ENCODE data around the gene MYBBP1A.
A peak's percentile ranks its signal among the peaks of the same experiment; 100 is the strongest.

MYBBP1A gene

DNA sequence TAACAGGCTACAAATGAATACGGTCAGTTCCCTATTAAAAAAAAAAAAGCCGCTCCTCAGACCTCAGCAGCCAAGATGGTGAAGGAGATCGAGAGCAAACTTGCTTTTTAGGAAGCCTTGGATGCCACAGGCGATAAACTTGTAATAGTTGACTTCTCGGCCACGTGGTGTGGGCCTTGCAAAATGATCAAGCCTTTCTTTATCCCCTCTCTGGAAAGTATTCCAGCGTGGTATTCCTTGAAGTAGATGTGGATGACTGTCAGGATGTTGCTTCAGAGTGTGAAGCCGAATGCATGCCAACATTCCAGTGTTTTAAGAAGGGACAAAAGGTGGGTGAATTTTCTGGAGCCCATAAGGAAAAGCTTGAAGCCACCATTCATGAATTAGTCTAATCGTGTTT, 16.9 kb upstream of the MYBBP1A start:
- DNase-seq (ENCODE audit: low spot score) = no peak

GRCh38 chr17:4569591-4569990, 14.4 kb upstream of the MYBBP1A start:
- no peak for DNase-seq (ENCODE audit: low spot score)

GRCh38 chr17:4566785-4567184, 11.6 kb upstream of the MYBBP1A start:
- peak; percentile 83 for DNase-seq (ENCODE audit: low spot score)

GRCh38 chr17:4565209-4566141, 10.3 kb upstream of the MYBBP1A start:
- DNase-seq (ENCODE audit: low spot score) = peak; percentile 87

- no peak for DNase-seq (ENCODE audit: low spot score)
These were observed 7.1 kb upstream of the MYBBP1A start for GRCh38 chr17:4562015-4562969.

- DNase-seq (ENCODE audit: low spot score) = no peak
These were observed 5.7 kb upstream of the MYBBP1A start for GRCh38 chr17:4560837-4561256.

GRCh38 chr17:4560421-4560820, 5.2 kb upstream of the MYBBP1A start, which contains the start of gene GGT6:
TSS of gene GGT6 (minus strand) at chr17:4560577. CDS start at chr17:4560521, 56 bp downstream.
- no peak for DNase-seq (ENCODE audit: low spot score)

- no peak for DNase-seq (ENCODE audit: low spot score)
These were observed 4.8 kb upstream of the MYBBP1A start for GRCh38 chr17:4559966-4560365.

DNA sequence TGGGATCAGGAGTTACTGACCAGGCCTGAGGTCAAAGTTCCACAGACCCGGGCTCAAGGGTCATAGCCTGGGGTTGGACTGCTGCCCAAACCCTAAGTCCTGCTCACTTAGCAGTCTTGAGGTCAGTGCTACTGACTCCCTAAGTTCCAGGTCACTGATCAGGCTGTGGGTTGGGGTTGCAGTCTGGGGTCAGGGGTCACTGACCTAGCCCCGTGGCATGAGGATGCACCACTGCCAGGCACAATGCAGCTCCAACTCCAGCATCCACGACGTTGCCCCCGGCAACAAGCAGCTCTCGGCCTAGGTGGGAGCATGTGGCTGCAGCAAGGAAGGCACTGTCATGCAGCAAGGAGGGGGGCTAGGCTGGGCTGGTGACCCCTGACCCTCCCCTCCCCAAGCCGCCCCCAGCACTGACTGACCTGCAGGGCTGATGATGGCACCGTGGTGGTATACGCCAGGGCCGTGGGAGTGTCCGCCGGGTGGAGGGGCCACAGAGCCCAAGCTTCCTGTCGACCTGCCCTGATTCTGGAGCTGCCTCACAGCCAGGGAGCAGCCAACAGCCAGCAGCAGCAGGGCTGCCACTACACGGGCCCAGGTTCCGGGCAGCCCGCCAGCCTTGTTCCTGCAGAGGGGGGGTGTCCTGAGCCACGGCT, 4.1 kb upstream of the MYBBP1A start:
- DNase-seq (ENCODE audit: low spot score) = no peak

DNA sequence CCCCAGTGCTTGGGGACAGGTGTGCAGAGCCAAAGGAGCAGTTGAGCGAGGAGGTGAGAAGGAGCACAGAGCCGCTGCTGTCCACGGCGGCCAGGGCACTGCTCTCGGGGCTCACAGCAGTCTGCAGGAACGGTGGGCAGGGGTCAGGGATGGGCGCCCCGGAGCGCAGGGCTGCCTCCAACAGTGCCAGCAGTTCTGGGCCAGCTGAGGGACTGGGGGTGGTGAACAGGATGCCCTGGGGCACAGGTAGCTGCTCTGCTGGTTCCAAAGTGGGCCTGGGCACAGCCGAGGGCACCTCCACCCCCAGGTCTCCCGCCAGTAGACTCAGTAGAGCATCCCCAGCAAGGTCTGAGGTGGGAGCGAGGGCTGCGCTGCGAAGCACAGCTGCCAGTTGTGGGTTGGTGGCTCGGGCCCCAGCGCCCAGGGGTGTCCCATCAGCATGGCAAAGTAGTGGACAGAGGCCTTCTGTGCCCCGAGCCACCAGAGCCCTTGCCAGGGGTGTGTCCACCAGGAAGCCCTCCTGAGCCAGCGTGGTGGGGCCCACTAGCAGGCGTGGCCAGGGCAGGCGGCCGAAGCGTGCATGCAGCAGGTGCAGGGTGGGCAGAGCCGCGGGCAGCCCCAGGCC, 3.3 kb upstream of the MYBBP1A start:
- DNase-seq (ENCODE audit: low spot score) = no peak

DNA sequence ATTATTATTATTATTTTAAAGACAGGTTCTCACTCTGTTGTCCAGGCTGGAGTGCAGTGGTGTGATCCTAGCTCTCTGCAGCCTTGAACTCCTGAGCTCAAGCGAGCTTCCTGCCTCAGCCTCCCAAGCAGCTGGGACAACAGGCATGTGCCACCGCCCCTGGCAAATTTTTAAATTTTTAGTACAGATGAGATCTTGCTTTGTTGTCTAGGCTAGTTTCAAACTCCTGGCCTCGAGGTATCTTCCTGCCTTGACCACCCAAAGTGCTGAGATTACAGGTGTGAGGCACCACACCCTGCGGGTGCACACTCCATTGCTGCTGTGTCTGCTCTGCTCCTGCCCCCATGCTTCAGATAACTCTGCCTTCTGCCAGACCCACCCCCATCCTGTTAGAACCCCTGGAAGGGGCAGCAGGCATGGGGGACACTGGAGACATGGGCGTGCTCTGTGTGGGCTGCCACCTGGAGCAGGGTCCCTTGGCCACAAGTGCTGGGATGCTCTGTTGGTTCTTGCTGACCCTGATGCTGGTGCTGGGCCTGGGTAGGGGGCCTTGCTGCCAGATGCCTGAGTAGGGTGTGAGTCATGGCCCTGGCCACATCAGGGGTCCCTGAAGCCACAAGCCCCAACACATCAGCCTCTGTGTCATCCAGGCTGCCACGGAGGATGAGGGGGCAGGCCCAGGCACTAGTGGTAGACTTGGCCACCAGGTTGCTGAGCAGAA, 2.6 kb upstream of the MYBBP1A start:
- DNase-seq (ENCODE audit: low spot score) = no peak

DNA sequence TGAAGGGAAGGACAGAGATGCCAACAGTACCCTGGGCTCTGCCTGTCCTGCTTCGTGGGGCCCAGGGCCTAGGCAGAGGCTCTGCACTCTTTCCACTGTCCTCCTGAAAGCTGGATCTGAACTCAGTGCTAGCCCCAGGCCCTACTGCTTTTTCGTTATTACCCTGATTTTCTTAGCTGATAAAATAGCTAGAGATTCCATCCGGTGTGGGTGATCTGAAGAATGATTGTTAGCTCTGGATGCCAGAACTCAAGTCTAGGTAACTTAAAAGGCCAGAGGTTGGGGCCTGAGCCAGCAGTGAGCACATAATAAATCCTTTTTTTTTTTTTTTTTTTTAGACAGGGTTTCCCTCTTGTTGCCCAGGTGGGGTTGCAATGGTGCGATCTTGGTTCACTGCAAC, 1.8 kb upstream of the MYBBP1A start:
- no peak for DNase-seq (ENCODE audit: low spot score)

GRCh38 chr17:4555873-4556759, 932 bp upstream of the MYBBP1A start:
- no peak for DNase-seq (ENCODE audit: low spot score)

DNA sequence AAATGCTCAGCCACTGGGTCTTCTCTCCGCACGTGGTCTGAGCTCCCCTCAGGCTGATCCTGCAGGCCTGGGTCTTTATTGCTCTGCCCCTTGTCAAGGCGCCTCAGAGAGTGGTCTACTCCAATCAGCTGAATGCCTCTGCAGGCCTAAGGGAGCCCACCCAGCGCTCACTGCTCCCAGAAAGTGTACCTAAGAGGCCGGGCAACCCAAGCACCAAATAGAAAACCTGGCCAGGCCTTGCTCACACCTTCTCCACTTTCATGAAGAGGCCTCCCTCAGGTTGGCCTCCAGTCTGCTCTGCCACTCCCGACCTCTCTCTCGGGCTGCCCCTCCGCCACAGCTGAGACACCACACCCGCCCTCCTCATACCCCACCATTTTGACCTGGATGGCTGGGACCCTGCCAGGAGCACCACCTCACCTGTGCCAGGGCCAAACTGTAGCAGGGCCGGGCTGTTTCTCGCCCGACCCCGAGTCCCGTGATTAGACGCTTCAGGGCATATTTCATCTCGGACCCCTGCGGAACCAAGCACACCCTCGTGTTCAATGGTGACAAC, 665 bp downstream of the MYBBP1A start:
- DNase-seq (ENCODE audit: low spot score) = no peak

DNA sequence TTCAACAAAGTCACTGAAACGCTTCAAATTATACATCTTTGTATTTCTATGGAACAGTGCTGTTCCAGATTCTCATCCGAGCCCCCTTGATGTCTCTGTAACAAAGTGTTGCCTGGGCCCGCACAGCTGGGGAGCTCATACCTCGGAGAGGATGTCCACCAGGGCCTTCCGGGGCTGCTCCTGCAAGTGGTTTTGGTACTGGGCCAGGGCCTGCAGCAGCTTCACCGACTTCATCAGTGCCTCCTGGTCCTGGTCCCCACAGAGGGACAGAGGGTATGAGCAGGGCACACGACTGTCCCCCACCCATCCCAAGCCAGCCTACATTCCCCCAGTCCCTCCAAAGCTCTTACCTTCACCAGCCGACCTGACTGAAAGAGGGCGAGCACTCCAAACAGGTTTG, 1.5 kb downstream of the MYBBP1A start:
- DNase-seq (ENCODE audit: low spot score) = no peak

- DNase-seq (ENCODE audit: low spot score) = no peak
These were observed 3.2 kb downstream of the MYBBP1A start for GRCh38 chr17:4551796-4552525.

DNA sequence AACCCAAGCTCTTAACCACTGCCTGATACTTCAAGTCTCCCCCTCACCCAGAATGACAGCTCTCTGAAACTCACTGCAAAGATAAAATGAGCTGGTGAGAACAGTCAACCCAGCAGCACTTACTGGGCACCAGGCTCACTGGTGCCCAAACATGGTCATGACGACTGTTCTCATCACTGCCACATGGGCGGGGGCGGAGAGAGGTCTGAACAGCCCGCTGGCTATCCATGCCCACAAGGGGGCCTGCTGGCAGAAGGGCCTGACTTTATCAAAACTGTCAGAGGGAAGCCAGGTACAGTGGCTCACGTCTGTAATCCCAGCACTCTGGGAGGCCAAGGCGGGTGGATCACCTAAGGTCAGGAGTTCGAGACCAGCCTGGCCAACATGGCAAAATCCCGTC, 4.0 kb downstream of the MYBBP1A start:
- DNase-seq (ENCODE audit: low spot score) = no peak

GRCh38 chr17:4550534-4551039, 4.6 kb downstream of the MYBBP1A start:
- DNase-seq (ENCODE audit: low spot score) = no peak
